Karpas-422 (cell line): Measurements from ENCODE around the gene POLR1B. TPM values are rescaled to one million over a fixed set of nuclear protein-coding genes. Genes with fewer than 3 reads are reported as not detected.
"Not testable (repeated sequence)": the region's sequence is repeated elsewhere in the genome, so short reads cannot be mapped to it uniquely, and the experiment has no call there.

ENCODE experiments used
- DNase-seq: peaks from one replicate; pipeline ENCODE4 v3.0.0-alpha.2; 2015
- H2AFZ ChIP-seq: fragments of 200-600 bp; sonication (generic); 2 replicates; pipeline ENCODE4 v1.6.1; 2014; ENCODE audit warnings: antibody characterized with exemption, low read length, mixed read lengths
- H3K27ac ChIP-seq: fragments of 200-600 bp; sonication (generic); 2 replicates; pipeline ENCODE4 v1.5.1; 2014; ENCODE audit warnings: mild to moderate bottlenecking, low read length, moderate library complexity
- H3K27me3 ChIP-seq: fragments of 200-600 bp; sonication (generic); 2 replicates; pipeline ENCODE4 v1.6.1; 2014; ENCODE audit warnings: low read length, mixed read lengths
- H3K36me3 ChIP-seq: fragments of 200-600 bp; sonication (generic); 2 replicates; pipeline ENCODE4 v1.6.1; 2014; ENCODE audit warnings: low read length, mixed read lengths; ENCODE audit not compliant: insufficient read depth
- H3K4me1 ChIP-seq: fragments of 200-600 bp; sonication (generic); 2 replicates; pipeline ENCODE4 v1.6.1; 2014; ENCODE audit warnings: mild to moderate bottlenecking, low read length, mixed read lengths
- H3K4me2 ChIP-seq: fragments of 200-600 bp; sonication (generic); 2 replicates; pipeline ENCODE4 v1.6.1; 2014; ENCODE audit warnings: low read length, low read depth, mild to moderate bottlenecking; ENCODE audit not compliant: poor library complexity, severe bottlenecking
- H3K4me3 ChIP-seq: fragments of 200-600 bp; sonication (generic); 2 replicates; pipeline ENCODE4 v1.5.1; 2014; ENCODE audit warnings: mild to moderate bottlenecking, antibody characterized with exemption, low read length, mixed read lengths
- H3K79me2 ChIP-seq: fragments of 200-600 bp; sonication (generic); 2 replicates; pipeline ENCODE4 v1.6.1; 2014; ENCODE audit warnings: mild to moderate bottlenecking, low read length, mixed read lengths
- H3K9ac ChIP-seq: fragments of 200-600 bp; sonication (generic); 2 replicates; pipeline ENCODE4 v1.6.0; 2014; ENCODE audit warnings: low read length
- H3K9me2 ChIP-seq: fragments of 200-600 bp; sonication (generic), shearing (Covaris generic); replicated peaks from 2 replicates; pipeline ENCODE4 v1.6.0; 2014; ENCODE audit warnings: mild to moderate bottlenecking, low read length, moderate library complexity; ENCODE audit not compliant: insufficient read depth
- H3K9me3 ChIP-seq: fragments of 300-700, 200-600 bp; sonication (generic); 2 replicates; pipeline ENCODE4 v1.6.1; 2014; ENCODE audit warnings: low read length, mixed read lengths
- H4K20me1 ChIP-seq: fragments of 200-600 bp; sonication (generic); 2 replicates; pipeline ENCODE4 v1.6.1; 2014; ENCODE audit warnings: mild to moderate bottlenecking, antibody characterized with exemption, low read length, low read depth; ENCODE audit not compliant: insufficient read depth
- total RNA-seq: library from RNA; depleted of rRNA; stranded (reverse); fragments of >200 nt; shearing (Covaris generic); gene quantifications from 2 replicates; pipeline ENCODE4 v1.2.3, GENCODE V29; 2014; ENCODE audit warnings: low replicate concordance

POLR1B gene
- total RNA-seq, 1 experiment from 2014 or later = 35.4 TPM

DNA sequence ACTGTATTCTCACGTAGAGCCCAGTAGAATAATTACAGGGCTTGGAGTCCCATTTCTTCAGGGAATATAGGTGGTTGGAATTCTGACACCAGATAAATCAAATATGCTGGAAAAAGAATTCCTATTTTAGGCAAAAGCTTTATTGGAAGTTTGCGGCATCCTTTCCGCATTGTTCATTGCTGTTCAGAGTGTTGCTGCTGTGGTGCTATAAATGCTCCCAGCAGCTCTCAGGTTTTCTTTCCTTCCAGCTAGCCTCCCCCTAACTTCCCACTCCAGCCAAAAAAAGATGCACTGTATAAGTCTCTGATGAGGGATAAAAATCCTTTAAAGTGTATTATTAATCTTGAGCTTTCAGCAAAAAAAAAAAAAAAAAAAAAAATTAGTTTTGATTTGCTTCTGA is 25.5 kb upstream of the POLR1B start:
- Histone ChIP-seq H3K9me2 (no peaks in the 10 kb centered on the region), H3K4me3 (no peak overlapping the region), H2AFZ (no peak overlapping the region), H3K79me2 (peaks cover 41% of the 10 kb centered on the region), H4K20me1 (no peaks in the 10 kb centered on the region), H3K36me3 (peaks cover 35% of the 10 kb centered on the region), H3K4me1 (no peaks in the 10 kb centered on the region), H3K4me2 (no peak overlapping the region), H3K27me3 (no peaks in the 10 kb centered on the region), H3K9ac (no peak overlapping the region), H3K9me3 (no peaks in the 10 kb centered on the region), H3K27ac (no peak overlapping the region)
- DNase-seq = no peak

DNA sequence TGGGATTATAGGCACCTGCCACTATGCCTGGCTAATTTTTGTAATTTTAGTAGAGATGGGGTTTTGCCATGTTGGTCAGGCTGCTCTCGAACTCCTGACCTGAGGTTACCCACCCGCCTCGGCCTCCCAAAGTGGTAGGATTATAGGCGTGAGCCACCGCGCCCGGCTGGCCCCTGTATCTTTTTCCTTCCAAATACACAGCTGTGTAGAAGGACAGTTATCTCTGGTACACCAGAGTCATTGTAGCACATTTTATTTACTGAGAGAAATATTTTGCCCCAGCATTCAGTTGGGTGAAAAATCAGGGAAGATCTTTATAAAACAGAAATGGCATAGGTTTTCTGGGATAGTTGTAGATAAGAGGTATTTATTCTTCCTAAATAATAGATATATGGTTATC is 23.5 kb upstream of the POLR1B start:
- no peaks in the 10 kb centered on the region for H3K9me2 ChIP-seq
- peaks cover 42% of the 10 kb centered on the region for H3K79me2 ChIP-seq
- no peaks in the 10 kb centered on the region for H3K4me1 ChIP-seq
- no peak overlapping the region for H2AFZ ChIP-seq
- peaks cover 39% of the 10 kb centered on the region for H3K36me3 ChIP-seq
- no peak for DNase-seq
- H3K4me2 ChIP-seq = no peak overlapping the region
- no peaks in the 10 kb centered on the region for H3K27me3 ChIP-seq
- H3K9ac ChIP-seq = no peak overlapping the region
- no peaks in the 10 kb centered on the region for H3K9me3 ChIP-seq
- H3K27ac ChIP-seq = no peak overlapping the region
- no peaks in the 10 kb centered on the region for H4K20me1 ChIP-seq
- no peak overlapping the region for H3K4me3 ChIP-seq

DNA sequence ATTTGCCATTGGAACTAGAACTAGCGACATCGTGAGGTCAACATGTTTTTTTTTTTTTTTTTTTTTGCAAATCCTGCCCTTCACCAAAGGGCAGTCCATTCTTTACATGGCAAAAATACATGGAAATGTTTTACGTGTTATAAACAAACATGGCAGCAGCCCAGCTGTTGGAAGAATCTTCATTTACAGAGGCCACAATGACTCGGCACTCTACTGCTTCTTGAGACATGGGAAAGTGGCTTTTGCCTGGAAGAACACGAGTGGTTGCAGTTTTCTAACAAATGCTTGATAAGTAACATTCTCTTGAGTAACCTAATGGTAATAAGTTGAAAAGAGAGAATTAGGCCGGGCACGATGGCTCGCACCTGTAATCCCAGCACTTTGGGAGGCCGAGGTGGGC is 22.8 kb upstream of the POLR1B start:
- no peak overlapping the region for H3K4me2 ChIP-seq
- H3K9me3 ChIP-seq = no peaks in the 10 kb centered on the region
- no peaks in the 10 kb centered on the region for H3K9me2 ChIP-seq
- H3K36me3 ChIP-seq = peaks cover 34% of the 10 kb centered on the region
- no peaks in the 10 kb centered on the region for H3K27me3 ChIP-seq
- no peak overlapping the region for H3K9ac ChIP-seq
- no peak for DNase-seq
- no peak overlapping the region for H2AFZ ChIP-seq
- no peak overlapping the region for H3K4me3 ChIP-seq
- no peak overlapping the region for H3K27ac ChIP-seq
- peaks cover 35% of the 10 kb centered on the region for H3K79me2 ChIP-seq
- H4K20me1 ChIP-seq = no peaks in the 10 kb centered on the region
- no peaks in the 10 kb centered on the region for H3K4me1 ChIP-seq

DNA sequence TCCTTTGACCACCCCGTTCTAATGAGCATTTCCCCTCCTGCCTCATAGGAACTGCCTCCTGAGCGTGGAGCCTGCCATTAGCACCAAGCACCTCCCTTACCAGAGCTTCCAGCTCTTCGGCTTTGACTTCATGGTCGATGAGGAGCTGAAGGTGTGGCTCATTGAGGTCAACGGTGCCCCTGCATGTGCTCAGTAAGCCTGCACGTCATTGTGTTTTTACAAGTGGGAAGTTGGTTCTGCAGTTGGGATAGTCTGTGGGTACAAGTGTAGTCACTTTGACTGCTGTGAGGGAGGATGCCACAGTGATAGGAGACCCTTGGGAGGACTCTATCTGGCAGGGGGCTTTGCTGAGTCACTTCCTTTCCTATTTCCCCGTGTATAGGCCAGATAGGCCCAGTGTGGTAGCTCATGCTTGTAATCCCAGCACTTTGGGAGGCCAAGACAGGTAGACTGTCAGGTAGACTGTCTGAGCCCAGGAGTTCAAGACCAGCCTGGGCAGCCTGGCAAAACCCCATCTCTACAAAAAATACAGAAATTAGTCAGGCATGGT is 22.0 kb upstream of the POLR1B start:
- no peak for DNase-seq
- Histone ChIP-seq H3K27me3 (no peaks in the 10 kb centered on the region), H3K4me2 (no peak overlapping the region), H4K20me1 (no peaks in the 10 kb centered on the region), H3K4me3 (no peak overlapping the region), H3K4me1 (no peaks in the 10 kb centered on the region), H3K9me2 (no peaks in the 10 kb centered on the region), H3K36me3 (peaks cover 26% of the 10 kb centered on the region), H3K27ac (no peak overlapping the region), H2AFZ (no peak overlapping the region), H3K9ac (no peak overlapping the region), H3K9me3 (no peaks in the 10 kb centered on the region), H3K79me2 (peaks cover 27% of the 10 kb centered on the region)

DNA sequence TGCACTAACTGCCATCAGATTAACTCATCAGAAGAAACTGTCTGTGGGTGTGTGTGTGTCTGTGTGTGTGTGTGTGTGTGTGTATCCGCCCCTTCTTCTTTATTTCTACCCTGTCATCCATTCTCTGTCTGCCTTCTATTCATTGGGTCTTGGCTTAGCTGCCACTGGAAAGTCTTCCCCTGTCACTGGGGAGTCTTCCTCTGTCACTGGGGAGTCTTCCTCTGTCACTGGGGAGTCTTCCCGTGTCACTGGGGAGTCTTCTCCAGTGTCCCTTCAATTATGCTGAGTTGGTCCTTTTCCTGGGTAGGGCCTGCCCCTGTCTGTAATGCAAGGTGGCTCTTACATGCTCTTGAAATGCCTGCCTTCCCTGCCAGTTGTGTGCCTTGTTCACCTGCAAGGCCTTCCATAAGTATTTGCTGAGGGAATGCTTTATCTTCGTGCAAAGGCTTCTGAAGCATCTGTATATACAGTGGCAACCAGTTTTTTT is 18.9 kb upstream of the POLR1B start:
- no peaks in the 10 kb centered on the region for H4K20me1 ChIP-seq
- H3K27me3 ChIP-seq = no peaks in the 10 kb centered on the region
- H3K9me3 ChIP-seq = no peaks in the 10 kb centered on the region
- no peak overlapping the region for H3K4me3 ChIP-seq
- no peaks in the 10 kb centered on the region for H3K9me2 ChIP-seq
- H3K4me1 ChIP-seq = no peaks in the 10 kb centered on the region
- no peak overlapping the region for H3K4me2 ChIP-seq
- no peak for DNase-seq
- no peak overlapping the region for H2AFZ ChIP-seq
- peaks cover 16% of the 10 kb centered on the region for H3K79me2 ChIP-seq
- H3K9ac ChIP-seq = no peak overlapping the region
- peaks cover 22% of the 10 kb centered on the region for H3K36me3 ChIP-seq
- H3K27ac ChIP-seq = no peak overlapping the region

DNA sequence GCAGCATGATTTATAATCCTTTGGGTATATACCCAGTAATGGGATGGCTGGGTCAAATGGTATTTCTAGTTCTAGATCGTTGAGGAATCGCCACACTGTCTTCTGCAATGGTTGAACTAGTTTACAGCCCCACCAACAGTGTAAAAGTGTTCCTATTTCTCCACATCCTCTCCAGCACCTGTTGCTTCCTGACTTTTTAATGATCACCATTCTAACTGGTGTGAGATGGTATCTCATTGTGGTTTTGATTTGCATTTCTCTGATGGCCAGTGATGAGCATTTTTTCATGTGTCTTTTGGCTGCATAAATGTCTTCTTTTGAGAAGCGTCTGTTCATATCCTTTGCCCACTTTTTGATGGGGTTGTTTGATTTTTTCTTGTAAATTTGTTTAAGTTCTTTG is 18.0 kb upstream of the POLR1B start:
- H3K27me3 ChIP-seq, H3K4me2 ChIP-seq, H3K27ac ChIP-seq, H2AFZ ChIP-seq, DNase-seq, H3K9me2 ChIP-seq, H3K9me3 ChIP-seq, H3K4me3 ChIP-seq, H3K4me1 ChIP-seq, H4K20me1 ChIP-seq, H3K9ac ChIP-seq: not testable (repeated sequence)
- peaks cover 31% of the 10 kb centered on the region for H3K36me3 ChIP-seq
- peaks cover 12% of the 10 kb centered on the region for H3K79me2 ChIP-seq

DNA sequence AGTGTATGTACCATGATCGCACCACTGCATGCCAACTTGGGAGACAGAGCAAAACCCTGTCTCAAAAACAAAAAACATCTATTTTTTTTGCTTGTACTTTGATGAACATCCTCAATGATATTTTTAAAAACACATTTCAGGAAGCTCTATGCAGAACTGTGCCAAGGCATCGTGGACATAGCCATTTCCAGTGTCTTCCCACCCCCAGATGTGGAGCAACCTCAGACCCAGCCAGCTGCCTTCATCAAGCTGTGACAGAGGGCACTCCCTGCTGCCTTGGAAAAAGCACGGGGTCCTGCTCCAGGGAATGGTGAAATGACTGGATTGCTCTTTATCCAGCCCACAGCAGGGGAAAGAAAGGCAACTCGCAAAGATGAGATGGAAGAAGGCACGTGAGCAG is 13.7 kb upstream of the POLR1B start:
- no peaks in the 10 kb centered on the region for H4K20me1 ChIP-seq
- no peak overlapping the region for H3K27ac ChIP-seq
- H3K4me2 ChIP-seq = no peak overlapping the region
- no peaks in the 10 kb centered on the region for H3K27me3 ChIP-seq
- peaks cover 34% of the 10 kb centered on the region for H3K36me3 ChIP-seq
- H3K4me3 ChIP-seq = no peak overlapping the region
- no peak for DNase-seq
- no peaks in the 10 kb centered on the region for H3K79me2 ChIP-seq
- no peaks in the 10 kb centered on the region for H3K9me2 ChIP-seq
- no peaks in the 10 kb centered on the region for H3K9me3 ChIP-seq
- no peak overlapping the region for H3K9ac ChIP-seq
- H2AFZ ChIP-seq = no peak overlapping the region
- H3K4me1 ChIP-seq = no peaks in the 10 kb centered on the region

DNA sequence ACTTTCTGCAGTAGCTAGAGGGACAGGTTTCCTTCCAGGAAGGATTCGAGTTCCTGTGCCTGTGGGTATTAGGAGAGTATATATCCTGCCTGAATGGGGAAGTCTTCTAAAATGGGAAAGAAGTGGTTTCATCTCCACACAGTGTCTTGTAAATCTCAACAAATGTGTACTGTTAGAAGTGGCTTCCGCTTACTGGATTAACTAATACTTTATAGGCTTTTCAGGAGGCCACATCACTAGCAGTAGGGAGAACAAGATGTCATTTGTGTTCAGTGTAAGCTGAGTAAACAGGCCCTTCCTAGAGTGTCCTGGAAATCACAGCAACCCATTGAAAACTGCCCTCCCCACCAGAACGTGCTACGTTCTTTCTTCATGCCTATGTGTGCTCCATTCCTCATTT is 12.5 kb upstream of the POLR1B start:
- no peaks in the 10 kb centered on the region for H4K20me1 ChIP-seq
- no peaks in the 10 kb centered on the region for H3K79me2 ChIP-seq
- DNase-seq = no peak
- no peak overlapping the region for H3K4me2 ChIP-seq
- no peak overlapping the region for H3K9ac ChIP-seq
- H3K9me2 ChIP-seq = no peaks in the 10 kb centered on the region
- no peak overlapping the region for H3K27ac ChIP-seq
- H3K9me3 ChIP-seq = no peaks in the 10 kb centered on the region
- H3K36me3 ChIP-seq = peaks cover 34% of the 10 kb centered on the region
- no peak overlapping the region for H2AFZ ChIP-seq
- H3K27me3 ChIP-seq = no peaks in the 10 kb centered on the region
- H3K4me1 ChIP-seq = no peaks in the 10 kb centered on the region
- H3K4me3 ChIP-seq = no peak overlapping the region

DNA sequence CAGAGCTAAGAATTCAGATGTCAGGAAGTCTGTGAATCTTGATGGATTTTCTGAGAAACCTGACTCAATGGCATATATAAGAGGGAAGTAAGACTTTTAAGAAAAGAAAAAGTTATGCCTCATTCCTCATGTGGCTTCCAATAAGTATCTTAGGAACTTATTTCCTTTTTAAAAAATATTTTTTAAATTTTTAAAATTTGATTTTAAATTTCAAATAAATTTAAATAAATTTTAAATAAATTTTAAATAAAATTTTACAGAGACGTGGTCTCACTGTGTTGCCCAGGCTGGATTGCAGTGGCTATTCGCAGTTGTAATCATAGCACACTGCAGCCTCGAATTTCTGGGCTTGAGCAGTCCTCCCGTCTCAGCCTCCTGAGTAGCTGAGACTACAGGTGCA is 11.5 kb upstream of the POLR1B start:
- no peak overlapping the region for H3K27ac ChIP-seq
- no peak overlapping the region for H3K4me3 ChIP-seq
- H4K20me1 ChIP-seq = no peaks in the 10 kb centered on the region
- H3K9ac ChIP-seq = no peak overlapping the region
- peaks cover 34% of the 10 kb centered on the region for H3K36me3 ChIP-seq
- H2AFZ ChIP-seq = no peak overlapping the region
- no peak for DNase-seq
- H3K4me2 ChIP-seq = no peak overlapping the region
- H3K27me3 ChIP-seq = no peaks in the 10 kb centered on the region
- H3K9me3 ChIP-seq = no peaks in the 10 kb centered on the region
- no peaks in the 10 kb centered on the region for H3K79me2 ChIP-seq
- H3K4me1 ChIP-seq = no peaks in the 10 kb centered on the region
- no peaks in the 10 kb centered on the region for H3K9me2 ChIP-seq
